ENCODE measurements around the gene TRNAU1AP.

Gene TRNAU1AP

GRCh38 chr1:28604962-28605361, 52.1 kb downstream of the TRNAU1AP start:
- DNase-seq (ENCODE audit: low spot score) = no peak

- no peak for DNase-seq (ENCODE audit: low spot score)
These were observed 53.9 kb downstream of the TRNAU1AP start for GRCh38 chr1:28606771-28607170.

DNA sequence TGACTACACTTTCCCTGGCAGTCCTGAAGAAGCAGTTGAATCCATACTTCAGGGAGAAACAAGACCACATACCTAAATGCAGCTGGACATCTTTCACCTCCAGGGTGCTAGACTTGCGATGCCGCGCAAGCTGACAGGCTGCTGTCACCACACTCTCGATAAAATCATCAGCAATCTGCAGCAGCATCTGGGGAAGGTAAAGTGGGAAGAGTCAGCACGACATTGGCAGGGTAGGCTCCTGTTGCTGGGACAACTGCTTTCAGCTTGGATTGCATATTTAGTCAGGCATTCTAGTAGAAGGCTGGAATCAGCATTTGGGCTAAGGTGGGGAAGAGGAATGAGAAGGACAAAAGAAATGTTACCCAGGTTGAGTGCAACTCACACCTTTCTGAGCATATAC, 60.3 kb downstream of the TRNAU1AP start:
- DNase-seq (ENCODE audit: low spot score) = no peak
